ENCODE measurements around the gene SDK1. TPM values are rescaled to one million over a fixed set of nuclear protein-coding genes. Genes with fewer than 3 reads are reported as not detected.

SDK1 gene
- total RNA-seq, 1 experiment from 2014 or later, result 9.3 TPM

DNA sequence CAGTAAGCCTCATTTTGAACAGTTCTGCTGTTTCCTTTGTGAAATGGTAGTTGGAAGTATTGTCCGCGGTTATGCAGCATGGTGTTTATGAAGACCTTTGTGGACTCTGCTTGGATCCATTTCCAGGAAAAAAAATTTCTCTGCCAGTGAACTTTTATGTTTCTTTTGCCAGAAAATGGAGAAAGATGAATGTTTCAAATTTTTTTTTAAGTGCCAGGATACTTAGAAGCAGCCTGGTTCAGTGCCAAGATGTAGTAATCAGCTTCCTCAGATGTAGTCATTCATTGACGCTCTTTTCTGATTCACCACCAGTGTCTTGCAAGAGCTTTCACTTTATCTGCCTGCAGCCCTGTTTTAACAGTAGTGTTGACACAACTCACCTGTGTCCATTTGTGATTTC is 258.2 kb downstream of the SDK1 start (continued):
- TF ChIP-seq FOXP4 (CRISPR knock-in tag; IDR thresholded peaks at IDR 0.05) (no peak), ZNF416 (CRISPR knock-in tag; IDR thresholded peaks at IDR 0.05) (no peak), CREB1 (CRISPR knock-in tag; IDR thresholded peaks at IDR 0.05) (no peak), MYBL2 (CRISPR knock-in tag; IDR thresholded peaks at IDR 0.05) (no peak), NR1H2 (CRISPR knock-in tag; IDR thresholded peaks at IDR 0.05) (no peak)

DNA sequence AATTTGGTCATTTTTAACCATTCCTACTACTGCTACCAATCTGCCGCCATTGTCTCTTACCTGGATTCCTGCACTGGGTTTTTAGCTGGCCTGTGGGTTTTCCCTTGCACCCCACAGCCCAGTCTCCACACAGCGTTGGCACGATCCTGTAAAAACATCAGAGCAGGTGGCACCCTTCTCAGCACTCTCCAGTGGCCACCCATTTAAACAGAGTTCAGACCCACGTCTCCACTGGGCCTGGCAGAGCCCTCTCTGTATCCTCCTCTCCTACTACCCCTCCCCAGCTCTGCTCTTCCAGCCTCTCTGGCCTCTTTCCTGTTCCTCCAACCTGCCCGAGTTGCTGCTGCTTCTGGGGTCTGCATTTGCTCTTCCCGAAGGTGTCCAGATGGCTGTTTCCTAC is 259.4 kb downstream of the SDK1 start:
- no peak overlapping the region for H3K27ac Mint-ChIP-seq
- ChIA-PET POLR2A (no interaction called here), CTCF (interaction anchor here (1.5 kb wide), 1 partner anchor 12 kb away, joined by 4 read pairs; no protein-coding TSS in a partner anchor)
- peaks cover 10% of the 10 kb centered on the region; the same call in 1 of the 2 replicates for H3K4me1 Mint-ChIP-seq
- ATAC-seq (no peak), DNase-seq (ENCODE audit: low spot score) (no peak)
- peaks cover 3% of the 10 kb centered on the region; the same call in 1 of the 2 replicates for H3K36me3 Mint-ChIP-seq
- TF ChIP-seq E2F5 (CRISPR knock-in tag; IDR thresholded peaks at IDR 0.05), result no peak
- TF ChIP-seq ETV6 (CRISPR knock-in tag; IDR thresholded peaks at IDR 0.05), result no peak
- TF ChIP-seq RORB (CRISPR knock-in tag; IDR thresholded peaks at IDR 0.05), result no peak
- no peak for TF ChIP-seq ZNF263 (CRISPR knock-in tag; IDR thresholded peaks at IDR 0.05; ENCODE audit: low read depth)
- TF ChIP-seq GTF2I (CRISPR knock-in tag; conservative IDR thresholded peaks at IDR 0.05), result no peak
- TF ChIP-seq, protein P1, sequence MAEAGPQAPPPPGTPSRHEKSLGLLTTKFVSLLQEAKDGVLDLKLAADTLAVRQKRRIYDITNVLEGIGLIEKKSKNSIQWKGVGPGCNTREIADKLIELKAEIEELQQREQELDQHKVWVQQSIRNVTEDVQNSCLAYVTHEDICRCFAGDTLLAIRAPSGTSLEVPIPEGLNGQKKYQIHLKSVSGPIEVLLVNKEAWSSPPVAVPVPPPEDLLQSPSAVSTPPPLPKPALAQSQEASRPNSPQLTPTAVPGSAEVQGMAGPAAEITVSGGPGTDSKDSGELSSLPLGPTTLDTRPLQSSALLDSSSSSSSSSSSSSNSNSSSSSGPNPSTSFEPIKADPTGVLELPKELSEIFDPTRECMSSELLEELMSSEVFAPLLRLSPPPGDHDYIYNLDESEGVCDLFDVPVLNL (CRISPR knock-in tag; IDR thresholded peaks at IDR 0.05; ENCODE audit: borderline replicate concordance, low read depth), result no peak
- TF ChIP-seq CREB1 (CRISPR knock-in tag; IDR thresholded peaks at IDR 0.05), result no peak
- TF ChIP-seq, protein P2, sequence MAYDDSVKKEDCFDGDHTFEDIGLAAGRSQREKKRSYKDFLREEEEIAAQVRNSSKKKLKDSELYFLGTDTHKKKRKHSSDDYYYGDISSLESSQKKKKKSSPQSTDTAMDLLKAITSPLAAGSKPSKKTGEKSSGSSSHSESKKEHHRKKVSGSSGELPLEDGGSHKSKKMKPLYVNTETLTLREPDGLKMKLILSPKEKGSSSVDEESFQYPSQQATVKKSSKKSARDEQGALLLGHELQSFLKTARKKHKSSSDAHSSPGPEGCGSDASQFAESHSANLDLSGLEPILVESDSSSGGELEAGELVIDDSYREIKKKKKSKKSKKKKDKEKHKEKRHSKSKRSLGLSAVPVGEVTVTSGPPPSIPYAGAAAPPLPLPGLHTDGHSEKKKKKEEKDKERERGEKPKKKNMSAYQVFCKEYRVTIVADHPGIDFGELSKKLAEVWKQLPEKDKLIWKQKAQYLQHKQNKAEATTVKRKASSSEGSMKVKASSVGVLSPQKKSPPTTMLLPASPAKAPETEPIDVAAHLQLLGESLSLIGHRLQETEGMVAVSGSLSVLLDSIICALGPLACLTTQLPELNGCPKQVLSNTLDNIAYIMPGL (CRISPR knock-in tag; IDR thresholded peaks at IDR 0.05), result no peak
- TF ChIP-seq, protein P3, sequence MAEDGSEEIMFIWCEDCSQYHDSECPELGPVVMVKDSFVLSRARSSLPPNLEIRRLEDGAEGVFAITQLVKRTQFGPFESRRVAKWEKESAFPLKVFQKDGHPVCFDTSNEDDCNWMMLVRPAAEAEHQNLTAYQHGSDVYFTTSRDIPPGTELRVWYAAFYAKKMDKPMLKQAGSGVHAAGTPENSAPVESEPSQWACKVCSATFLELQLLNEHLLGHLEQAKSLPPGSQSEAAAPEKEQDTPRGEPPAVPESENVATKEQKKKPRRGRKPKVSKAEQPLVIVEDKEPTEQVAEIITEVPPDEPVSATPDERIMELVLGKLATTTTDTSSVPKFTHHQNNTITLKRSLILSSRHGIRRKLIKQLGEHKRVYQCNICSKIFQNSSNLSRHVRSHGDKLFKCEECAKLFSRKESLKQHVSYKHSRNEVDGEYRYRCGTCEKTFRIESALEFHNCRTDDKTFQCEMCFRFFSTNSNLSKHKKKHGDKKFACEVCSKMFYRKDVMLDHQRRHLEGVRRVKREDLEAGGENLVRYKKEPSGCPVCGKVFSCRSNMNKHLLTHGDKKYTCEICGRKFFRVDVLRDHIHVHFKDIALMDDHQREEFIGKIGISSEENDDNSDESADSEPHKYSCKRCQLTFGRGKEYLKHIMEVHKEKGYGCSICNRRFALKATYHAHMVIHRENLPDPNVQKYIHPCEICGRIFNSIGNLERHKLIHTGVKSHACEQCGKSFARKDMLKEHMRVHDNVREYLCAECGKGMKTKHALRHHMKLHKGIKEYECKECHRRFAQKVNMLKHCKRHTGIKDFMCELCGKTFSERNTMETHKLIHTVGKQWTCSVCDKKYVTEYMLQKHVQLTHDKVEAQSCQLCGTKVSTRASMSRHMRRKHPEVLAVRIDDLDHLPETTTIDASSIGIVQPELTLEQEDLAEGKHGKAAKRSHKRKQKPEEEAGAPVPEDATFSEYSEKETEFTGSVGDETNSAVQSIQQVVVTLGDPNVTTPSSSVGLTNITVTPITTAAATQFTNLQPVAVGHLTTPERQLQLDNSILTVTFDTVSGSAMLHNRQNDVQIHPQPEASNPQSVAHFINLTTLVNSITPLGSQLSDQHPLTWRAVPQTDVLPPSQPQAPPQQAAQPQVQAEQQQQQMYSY (CRISPR knock-in tag; IDR thresholded peaks at IDR 0.05), result no peak
- TF ChIP-seq ESRRA (CRISPR knock-in tag; IDR thresholded peaks at IDR 0.05; ENCODE audit: borderline replicate concordance), result no peak
- TF ChIP-seq NR2C2 (CRISPR knock-in tag; IDR thresholded peaks at IDR 0.05), result no peak
- TF ChIP-seq, protein P4, sequence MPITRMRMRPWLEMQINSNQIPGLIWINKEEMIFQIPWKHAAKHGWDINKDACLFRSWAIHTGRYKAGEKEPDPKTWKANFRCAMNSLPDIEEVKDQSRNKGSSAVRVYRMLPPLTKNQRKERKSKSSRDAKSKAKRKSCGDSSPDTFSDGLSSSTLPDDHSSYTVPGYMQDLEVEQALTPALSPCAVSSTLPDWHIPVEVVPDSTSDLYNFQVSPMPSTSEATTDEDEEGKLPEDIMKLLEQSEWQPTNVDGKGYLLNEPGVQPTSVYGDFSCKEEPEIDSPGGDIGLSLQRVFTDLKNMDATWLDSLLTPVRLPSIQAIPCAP (CRISPR knock-in tag; IDR thresholded peaks at IDR 0.05), result no peak
- no peak for TF ChIP-seq PRRX2 (CRISPR knock-in tag; IDR thresholded peaks at IDR 0.05)
- no peak for TF ChIP-seq FOXK1 (CRISPR knock-in tag; IDR thresholded peaks at IDR 0.05)
- no peak for TF ChIP-seq ZNF416 (CRISPR knock-in tag; IDR thresholded peaks at IDR 0.05)
- TF ChIP-seq NFE2L1 (CRISPR knock-in tag; IDR thresholded peaks at IDR 0.05), result no peak
- no peak overlapping the region for H3K4me3 Mint-ChIP-seq
- no peaks in the 10 kb centered on the region for H3K27me3 Mint-ChIP-seq (ENCODE audit: low read depth)
- H3K9me3 Mint-ChIP-seq, result peaks cover 12% of the 10 kb centered on the region

Measured in WTC11 (cell line).